Dermis microvascular lymphatic vessel endothelial cell (primary cell): ENCODE data around the gene HIP1R. TPM values are rescaled to one million over a fixed set of nuclear protein-coding genes. Genes with fewer than 3 reads are reported as not detected.
"Not testable (repeated sequence)": the region's sequence is repeated elsewhere in the genome, so short reads cannot be mapped to it uniquely, and the experiment has no call there.

ENCODE experiments used
- DNase-seq, 2 donors: peaks; one replicate each; pipeline versions ENCODE4 v3.0.0 to v3.0.0-alpha.2; 2010; ENCODE audit warnings: low read depth in 2 of 2
- total RNA-seq: library from RNA; depleted of rRNA; stranded (reverse); fragments of >200 nt; gene quantifications from 2 replicates; pipeline ENCODE4 v1.2.1, GENCODE V29; 2014

HIP1R gene, protein sequence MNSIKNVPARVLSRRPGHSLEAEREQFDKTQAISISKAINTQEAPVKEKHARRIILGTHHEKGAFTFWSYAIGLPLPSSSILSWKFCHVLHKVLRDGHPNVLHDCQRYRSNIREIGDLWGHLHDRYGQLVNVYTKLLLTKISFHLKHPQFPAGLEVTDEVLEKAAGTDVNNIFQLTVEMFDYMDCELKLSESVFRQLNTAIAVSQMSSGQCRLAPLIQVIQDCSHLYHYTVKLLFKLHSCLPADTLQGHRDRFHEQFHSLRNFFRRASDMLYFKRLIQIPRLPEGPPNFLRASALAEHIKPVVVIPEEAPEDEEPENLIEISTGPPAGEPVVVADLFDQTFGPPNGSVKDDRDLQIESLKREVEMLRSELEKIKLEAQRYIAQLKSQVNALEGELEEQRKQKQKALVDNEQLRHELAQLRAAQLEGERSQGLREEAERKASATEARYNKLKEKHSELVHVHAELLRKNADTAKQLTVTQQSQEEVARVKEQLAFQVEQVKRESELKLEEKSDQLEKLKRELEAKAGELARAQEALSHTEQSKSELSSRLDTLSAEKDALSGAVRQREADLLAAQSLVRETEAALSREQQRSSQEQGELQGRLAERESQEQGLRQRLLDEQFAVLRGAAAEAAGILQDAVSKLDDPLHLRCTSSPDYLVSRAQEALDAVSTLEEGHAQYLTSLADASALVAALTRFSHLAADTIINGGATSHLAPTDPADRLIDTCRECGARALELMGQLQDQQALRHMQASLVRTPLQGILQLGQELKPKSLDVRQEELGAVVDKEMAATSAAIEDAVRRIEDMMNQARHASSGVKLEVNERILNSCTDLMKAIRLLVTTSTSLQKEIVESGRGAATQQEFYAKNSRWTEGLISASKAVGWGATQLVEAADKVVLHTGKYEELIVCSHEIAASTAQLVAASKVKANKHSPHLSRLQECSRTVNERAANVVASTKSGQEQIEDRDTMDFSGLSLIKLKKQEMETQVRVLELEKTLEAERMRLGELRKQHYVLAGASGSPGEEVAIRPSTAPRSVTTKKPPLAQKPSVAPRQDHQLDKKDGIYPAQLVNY
- total RNA-seq: 39.7 and 47.2 TPM in 2 replicates

DNA sequence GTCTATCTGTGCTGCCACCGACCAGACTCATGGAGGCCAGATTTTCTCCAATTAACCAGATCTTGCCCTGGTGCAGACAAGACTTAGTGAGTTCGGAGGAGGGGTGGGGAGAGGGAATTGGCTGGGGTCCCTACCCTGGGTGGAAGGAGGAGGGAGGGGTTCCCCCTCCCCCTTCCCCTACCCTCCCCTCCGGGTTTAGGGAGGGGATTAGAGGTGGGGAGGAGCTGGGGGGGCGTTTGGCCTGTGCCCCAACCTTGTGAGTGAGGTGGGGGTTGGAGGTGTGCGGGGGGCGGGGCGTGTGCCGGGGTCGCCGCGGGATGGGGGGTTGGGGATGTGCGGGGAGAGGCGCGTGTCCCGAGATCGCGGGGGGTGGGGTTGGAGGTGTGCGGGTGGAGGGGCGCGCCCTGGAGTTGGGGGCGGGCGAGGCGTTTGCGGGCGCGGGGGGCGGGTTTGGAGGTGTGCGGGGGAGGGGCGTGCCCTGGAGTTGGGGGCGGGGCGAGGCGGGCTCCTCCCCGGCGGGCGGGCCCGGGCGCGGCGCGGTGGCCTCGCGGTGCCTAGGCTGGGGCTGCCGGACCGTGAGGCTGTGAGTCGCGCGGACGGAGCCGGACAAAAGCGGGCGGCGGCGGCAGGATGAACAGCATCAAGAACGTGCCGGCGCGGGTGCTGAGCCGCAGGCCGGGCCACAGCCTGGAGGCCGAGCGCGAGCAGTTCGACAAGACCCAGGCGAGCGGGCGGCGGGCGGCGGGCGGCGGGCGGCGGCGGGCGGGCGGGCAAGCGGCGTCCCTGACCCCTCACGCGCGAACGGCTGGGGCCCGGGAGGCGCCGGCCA, at the start of gene HIP1R:
Gene HIP1R, plus strand, starts transcription at position 537 of the 829 bp plus-strand sequence. Its CDS starts 94 bp downstream, at position 631.
- DNase-seq: peak in 1 of 2 donors; percentile 45

DNA sequence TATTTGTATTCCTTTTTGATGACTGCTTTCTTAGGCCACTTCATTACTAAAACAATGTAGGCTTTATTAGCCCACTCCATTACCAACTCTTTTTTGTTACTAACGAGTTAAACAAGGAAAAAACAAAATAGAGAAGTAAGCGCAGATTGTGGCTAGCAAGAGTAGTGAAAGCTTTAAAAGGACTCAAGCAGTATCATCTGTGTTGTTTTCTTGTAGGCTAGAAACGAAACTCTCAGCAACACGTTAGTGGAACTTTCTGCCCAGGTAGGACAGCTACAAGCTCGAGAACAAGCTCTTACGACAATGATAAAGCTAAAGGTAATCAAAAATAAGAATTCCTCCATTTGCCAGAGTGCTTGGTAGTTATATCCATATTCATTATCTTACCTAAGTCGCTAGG, 49.8 kb upstream of the HIP1R start:
- no peak for DNase-seq

DNA sequence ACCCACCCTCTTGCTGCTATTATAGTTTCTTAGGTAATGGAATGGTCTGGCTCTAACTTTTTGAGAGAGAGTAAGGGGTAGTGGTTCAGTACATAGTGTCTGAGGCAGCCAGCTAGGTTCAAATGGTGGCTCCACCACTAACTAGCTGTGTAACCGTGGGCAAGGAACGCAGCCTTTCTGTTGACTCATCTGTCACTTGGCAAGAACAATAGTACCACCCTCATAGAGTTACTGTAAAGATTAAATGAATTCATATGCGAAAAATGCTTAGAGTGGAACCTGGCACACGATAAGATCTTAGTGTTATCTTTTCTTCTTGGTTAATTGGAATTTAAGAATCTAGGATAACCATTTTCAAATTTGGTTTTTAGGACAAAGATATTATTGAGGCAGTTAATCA, 46.9 kb upstream of the HIP1R start:
- DNase-seq: no peak

DNA sequence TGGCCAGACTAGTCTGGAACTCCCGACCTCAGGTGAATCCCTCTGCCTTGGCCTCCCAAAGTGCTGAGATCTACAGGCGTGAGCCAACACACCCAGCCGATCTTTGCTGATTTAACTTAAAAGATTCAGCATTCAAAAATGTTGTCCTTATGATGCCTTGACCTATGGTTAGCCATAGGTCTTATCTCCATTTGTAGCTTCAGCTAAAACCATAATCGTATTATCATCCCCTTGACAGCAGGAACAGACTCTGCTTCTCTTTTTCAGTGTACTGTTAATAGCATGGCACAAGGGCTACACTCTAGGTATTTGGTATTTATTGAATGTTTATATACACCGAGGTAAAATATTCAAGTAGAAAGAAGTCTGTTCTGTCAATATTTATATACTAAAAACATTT, 45.6 kb upstream of the HIP1R start:
- no peak for DNase-seq

DNA sequence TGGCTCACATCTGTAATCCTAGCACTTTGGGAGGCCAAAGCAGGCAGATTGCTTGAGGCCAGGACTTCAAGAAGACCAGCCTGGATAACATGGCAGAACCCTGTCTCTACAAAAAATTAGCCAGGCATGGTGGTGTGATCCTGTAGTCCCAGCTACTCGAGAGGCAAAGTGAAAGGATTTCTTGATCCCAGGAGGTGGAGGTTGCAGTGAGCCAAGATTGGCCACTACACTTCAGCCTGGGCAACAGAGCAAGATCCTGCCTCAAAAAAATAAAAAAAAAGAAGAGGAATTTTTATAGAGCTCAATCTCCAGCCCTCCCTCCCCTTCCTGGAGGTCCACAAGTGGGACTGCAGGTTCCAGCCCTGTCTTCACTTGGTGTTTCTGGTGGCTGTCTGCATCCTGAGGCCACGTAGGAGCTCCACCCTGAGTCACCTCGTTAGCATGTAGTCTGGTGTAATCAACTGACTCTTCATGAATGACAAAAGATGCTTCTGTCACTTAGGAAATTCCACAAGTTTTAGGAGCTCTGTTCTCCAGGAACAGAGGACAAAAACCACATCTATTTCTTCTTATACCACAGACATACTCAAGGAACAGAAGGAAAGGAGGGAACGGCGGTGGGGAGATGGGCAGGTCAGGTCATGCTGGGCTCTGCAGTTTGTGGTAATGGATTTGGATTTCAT, 44.7 kb upstream of the HIP1R start:
- DNase-seq: no peak

DNA sequence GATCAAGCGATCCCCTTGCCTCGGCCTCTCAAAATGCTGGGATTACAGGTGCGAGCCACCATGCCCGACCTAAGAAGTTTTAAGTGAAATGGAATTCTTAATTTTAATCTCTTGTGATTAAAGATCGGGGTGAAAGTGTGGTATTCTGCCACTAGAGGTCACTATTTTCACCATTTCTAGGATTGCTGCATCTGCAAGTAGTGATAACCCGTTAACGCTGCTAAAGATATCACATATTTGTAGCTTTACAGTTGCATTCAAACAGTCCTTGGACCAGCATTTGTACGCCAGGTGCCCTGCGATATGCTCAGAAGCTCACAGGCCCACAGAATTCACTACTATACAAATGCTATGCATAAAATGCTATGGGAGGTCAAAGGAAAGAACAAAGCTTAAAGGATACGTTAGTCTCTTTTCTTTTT, 41.6 kb upstream of the HIP1R start:
- DNase-seq: peak; percentile 55 to 70

DNA sequence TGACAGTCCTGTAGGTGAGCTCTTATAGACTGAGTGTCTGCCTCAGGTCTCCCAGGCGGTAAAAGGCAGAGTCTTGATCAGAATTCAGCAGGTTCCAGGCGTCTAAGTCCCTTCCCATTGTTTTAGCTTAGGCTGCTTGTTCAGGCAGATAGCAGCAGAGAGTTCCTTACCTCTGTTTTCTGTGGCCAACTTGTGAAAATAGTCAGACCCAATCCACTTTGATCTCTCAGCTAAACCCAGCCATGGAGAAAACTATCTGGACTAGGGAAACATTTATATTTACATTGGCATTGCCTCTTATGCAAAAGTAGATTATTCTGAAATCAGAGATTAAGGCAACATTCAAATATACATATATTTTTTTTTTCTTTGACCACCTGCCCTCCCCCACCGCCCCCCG, 39.5 kb upstream of the HIP1R start:
- no peak for DNase-seq

DNA sequence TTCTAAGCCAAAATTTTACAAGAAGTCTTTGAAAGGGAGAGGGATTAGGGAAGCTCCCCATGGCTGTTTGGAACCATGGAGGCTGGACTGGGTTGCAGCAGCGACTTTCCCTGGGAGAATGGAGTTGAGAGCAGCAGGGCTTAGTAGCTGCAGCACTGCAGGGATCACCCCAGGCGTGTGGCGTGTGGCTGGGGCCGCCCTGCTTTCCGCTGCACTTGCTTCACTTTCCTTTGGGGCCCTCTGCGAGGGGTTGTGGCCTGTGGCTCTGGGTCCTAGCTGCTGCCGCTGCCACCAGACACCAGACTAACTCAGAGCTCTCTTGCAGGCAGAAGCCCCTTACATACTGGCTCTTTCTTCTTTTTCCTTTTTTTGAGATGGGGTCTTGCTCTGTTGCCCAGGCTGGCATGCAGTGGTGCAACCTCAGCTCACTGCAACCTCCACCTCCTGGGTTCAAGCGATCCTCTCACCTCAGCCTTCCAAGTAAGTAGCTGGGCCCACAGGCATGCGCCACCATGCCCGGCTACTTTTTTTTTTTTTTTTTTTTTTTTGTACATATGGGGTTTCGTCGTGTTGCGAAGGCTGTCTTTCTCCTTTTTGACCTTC, 35.5 kb upstream of the HIP1R start:
- DNase-seq: no peak

DNA sequence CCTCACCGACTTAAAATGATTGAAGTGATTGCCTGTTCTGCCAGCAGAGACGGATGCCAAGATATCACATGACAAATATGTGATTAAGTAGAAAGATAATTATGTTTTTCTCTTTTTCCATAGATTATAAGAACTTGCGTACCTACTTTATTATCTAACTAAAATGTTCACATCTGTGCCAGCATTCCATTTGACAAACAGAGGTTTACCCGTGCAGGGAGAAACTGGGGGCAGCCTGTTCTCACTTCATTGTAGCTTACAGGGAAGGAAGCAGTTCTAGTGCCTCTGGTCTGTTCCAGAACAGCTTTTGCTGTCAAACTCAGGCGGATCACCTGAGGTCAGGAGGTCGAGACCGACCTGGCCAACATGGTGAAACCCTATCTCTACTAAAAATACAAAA, 31.3 kb upstream of the HIP1R start:
- no peak for DNase-seq

DNA sequence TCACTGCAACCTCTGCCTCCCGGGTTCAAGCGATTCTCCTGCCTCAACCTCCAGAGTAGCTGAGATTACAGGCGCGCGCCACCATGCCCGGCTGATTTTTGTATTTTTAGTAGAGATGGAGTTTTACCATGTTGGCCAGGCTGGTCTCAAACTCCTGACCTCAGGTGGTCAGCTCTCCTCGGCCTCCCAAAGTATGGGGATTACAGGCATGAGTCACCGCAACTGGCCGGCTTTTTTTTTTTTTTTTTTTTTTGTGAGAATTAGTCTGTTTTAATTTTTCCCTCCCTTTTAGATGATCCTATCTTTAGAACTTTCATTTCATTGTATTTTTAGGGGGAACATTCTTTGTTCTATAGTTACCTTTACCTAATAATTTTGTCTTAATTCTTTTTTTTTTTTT, 30.3 kb upstream of the HIP1R start:
- DNase-seq: not testable (repeated sequence)

DNA sequence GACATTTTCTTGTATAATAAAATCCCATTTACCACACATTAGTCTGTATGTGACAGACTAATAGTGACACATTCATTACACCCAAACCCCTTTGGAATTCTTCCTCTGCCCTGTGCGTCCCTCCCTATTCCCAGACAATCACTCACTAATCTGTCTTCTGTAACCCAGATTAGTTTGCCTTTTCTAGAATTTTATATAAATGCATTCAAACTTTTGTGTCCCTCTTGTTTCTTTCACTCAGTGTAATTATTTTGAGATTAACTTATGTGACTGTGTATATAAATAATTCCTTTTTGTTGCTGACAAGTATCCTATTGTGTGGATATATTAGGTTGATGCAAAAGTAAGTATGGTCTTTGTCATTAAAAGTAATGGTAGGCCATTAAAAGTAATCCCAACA, 27.6 kb upstream of the HIP1R start:
- DNase-seq: no peak

DNA sequence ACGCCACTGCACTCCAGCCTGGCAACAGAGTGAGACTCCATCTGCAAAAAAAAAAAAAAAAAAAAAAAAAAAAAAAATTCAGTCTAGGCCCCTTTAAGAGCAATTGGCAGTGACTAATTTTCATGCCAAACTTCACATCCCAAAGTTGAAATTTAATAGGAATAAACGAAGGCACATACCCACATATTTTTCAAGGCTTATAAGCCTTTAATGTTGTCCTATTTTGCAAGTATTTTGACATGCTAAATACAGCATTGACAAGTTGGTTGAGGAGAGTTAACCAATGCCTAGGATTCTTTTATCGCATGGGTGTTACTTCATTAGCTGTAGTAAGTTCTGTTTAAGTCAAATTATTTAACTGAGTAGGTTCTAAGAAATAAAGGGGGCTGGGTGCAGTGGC, 23.5 kb upstream of the HIP1R start:
- no peak for DNase-seq

DNA sequence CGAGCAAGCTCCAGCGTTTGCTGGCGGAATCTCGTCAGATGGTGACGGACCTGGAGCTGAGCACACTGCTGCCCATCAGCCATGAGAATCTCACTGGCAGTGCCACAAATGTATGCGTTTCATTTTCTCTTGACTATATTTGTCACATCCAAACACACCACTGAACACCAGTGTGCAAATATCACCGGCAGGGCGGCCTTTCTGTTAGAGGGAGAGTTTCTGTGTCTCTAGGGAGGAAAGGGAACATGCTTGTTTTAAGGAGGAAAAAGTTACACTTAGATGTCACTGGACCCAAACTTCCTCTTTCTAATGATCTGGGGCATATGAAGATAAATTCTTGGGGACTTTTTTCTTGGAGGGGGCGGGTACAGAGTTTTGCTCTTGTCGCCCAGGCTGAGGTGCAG, 21.9 kb upstream of the HIP1R start:
- no peak for DNase-seq

DNA sequence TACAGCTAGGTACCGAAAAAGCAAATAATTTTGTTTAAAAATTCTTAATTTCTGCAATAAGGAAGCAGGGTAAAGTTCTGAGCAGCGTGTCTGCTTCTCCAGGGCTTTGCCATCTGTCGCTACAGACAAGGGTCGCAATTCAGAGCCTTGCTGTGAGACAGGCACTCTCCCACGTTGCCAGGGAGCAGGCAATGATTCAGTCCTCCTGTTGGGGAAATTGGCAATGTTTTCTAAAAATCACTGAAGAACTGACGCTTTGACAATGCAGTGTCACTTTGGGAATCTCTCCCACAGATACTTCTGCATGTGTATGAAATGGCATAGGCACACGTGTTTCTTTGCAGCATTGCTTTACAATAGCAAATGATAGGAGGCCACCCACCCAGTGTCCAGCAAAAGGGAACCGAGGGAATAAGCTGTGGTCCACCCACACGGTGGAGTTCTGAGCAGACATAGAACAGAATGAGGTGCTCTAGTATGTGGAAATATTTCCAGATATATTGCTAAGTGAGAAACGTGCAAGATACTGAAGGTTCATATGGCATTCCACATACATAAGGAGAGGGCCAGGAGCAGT, 16.0 kb upstream of the HIP1R start:
- DNase-seq: no peak

DNA sequence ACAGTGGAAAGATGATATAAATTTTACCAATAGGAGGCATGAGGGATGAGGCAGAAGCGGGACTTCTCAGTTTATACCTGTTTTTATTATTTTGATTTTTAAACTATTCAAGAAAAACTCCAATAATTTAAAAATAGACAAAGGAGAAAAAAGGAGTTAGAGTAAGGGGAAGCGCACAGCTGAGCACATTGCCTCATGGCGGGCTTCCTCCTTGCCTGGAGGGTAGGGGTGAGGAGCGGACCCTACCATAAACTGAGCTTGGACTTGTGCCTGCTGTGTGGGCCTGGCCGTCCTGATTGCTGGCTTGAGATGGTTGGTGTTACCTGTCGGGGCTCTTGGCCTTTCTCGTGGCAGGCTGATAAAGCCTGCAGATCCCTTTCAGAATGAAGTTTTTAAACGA, 15.1 kb upstream of the HIP1R start:
- no peak for DNase-seq

DNA sequence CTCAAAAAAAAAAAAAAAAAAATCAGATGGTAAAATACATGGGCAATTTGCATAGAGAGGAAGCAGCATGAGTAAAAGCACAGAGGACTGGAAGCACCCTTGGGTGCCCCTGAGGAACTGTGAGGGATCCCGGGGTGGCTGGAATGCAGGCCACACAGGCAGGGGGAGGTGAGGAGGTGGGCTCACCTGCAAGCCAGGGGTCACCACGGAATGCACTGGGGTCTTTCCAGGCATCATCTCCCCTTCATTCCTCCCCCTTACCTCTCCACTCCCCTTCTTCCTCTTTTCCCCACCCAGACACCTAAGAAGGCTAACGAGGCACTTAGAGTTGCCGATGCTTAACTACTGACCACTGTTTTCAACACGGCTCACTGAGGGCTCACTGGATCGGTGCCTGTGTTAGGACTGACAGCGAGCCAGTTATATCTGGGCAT, 14.4 kb upstream of the HIP1R start:
- DNase-seq: no peak

DNA sequence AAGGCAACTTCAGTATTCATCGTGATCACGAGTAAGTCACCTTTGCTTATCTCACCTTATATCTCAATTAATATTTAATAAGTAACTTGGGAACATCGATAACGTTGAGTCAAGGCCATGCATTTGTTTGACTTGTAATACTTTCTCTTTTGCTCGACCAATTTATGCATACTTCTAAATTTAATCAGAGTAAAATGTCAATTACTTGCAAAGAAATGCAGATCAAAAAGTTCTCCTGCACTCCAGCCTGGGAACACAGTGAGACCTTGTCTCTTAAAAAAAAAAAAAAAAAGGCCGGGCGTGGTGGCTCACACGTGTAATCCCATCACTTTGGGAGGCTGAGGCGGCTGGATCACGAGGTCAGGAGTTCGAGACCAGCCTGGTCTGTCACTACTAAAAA, 11.8 kb upstream of the HIP1R start:
- DNase-seq: no peak

DNA sequence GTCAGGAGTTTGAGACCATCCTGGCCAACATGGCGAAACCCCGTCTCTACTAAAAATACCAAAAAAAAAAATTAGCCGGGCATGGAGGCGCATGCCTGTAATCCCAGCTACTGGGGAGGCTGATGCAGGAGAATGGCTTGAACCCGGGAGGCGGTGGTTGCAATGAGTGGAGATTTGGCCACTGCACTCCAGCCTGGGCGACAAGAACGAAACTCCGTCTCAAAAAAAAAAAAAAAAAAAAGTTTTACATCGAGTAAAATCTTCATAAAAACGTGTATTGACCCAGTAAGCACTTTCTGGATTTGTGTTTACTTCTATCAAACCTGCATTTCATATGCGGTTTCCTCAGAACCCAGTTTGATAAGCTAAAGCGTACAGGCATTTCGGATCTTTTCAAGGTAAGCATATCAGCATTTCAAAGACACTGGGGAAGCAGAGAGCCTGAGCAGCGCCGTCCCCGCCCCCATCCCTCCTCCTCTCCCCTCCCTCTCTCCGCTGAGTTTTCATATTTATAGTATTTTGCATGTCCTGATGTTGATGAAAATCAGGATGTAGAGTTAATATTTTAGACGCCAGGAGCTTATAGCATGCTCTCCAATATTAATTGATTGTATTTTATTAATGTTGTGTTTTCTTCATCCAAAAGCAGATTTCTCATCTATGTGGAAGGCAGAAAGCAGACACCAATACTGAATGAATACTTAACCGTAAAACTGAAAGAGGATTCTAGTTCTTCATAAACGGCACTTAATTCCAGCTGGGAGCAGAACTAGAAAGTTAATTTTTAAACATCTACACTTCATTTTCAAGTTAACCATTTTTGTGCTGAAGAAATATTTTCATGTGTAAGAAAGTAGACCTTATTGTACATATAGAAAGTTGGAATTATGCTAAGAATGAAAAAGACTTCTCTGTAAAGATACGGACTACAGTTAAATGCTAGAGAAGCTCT, 9.2 kb upstream of the HIP1R start:
- DNase-seq: no peak

DNA sequence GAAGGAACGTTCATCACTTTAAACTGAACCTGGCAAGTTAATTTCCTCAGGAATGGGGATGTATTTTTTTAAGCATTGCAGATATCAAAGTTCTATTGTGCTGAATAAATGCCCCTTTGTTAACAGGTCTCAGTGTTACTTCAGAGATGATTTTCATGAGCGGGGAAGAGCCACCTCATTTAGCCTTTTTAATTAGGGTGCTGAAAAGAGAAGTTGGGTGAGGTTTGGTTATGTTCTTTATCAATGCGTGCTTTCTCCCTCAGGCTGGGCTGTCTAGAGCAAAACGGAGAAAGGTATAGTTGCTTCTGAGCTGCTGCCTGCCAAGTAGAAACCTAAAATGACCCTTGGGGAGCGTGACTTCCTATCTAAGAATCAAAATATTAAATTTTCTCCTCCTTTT, 8.0 kb upstream of the HIP1R start:
- DNase-seq: no peak
